ENCODE measurements around the gene CHAD.

Gene CHAD

DNA sequence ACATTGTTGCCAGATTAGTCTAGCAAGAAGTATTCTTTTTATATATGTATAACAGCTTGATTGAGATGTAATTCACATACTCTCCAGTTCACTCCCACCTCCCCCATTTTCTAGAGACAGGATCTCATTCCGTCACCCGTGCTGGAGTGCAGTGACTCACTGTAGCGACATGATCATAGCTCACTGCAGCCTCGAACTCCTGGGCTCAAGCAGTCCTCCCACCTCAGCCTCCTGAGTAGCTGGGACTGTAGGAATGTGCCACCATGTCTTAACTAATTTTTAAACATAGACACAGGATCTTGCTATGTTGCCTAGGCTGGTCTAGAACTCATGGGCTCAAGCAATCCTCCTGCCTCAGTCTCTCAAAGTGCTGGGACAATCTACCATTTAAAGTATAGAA lies 6.7 kb upstream of the CHAD start:
- TF ChIP-seq, protein P1, sequence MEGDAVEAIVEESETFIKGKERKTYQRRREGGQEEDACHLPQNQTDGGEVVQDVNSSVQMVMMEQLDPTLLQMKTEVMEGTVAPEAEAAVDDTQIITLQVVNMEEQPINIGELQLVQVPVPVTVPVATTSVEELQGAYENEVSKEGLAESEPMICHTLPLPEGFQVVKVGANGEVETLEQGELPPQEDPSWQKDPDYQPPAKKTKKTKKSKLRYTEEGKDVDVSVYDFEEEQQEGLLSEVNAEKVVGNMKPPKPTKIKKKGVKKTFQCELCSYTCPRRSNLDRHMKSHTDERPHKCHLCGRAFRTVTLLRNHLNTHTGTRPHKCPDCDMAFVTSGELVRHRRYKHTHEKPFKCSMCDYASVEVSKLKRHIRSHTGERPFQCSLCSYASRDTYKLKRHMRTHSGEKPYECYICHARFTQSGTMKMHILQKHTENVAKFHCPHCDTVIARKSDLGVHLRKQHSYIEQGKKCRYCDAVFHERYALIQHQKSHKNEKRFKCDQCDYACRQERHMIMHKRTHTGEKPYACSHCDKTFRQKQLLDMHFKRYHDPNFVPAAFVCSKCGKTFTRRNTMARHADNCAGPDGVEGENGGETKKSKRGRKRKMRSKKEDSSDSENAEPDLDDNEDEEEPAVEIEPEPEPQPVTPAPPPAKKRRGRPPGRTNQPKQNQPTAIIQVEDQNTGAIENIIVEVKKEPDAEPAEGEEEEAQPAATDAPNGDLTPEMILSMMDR (IDR thresholded peaks at IDR 0.05): no peak

DNA sequence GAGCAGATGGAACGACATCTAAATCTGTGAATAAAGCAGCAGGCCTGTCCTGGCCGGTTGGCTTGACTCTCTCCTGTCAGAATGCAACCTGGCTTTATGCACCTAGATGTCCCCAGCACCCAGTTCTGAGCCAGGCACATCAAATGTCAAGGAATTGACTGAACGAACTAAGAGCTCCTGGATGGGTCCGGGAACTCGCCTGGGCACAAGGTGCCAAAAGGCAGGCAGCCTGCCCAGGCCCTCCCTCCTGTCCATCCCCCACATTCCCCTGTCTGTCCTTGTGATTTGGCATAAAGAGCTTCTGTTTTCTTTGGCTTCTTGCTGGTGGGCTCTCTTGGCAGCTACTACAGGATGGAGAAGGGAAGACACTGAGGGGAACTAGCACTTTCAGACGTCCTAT lies 5.8 kb upstream of the CHAD start:
- TF ChIP-seq, protein P1 (IDR thresholded peaks at IDR 0.05): no peak

DNA sequence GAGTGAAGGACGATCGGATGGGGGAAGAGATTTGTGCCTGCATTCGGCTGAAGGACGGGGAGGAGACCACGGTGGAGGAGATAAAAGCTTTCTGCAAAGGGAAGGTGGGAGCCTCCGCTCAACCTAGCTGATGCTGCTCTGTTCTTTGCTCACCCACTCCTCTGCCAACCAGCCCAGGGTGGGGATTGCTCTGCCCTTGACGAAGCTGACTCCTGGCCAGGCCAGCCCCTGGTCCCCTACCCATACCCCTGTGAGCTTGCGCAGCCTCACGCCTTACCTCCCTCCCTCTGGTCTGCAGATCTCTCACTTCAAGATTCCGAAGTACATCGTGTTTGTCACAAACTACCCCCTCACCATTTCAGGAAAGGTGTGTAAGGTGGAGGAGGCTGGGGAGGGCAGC lies 5.2 kb upstream of the CHAD start:
- TF ChIP-seq, protein P1 (IDR thresholded peaks at IDR 0.05): no peak

DNA sequence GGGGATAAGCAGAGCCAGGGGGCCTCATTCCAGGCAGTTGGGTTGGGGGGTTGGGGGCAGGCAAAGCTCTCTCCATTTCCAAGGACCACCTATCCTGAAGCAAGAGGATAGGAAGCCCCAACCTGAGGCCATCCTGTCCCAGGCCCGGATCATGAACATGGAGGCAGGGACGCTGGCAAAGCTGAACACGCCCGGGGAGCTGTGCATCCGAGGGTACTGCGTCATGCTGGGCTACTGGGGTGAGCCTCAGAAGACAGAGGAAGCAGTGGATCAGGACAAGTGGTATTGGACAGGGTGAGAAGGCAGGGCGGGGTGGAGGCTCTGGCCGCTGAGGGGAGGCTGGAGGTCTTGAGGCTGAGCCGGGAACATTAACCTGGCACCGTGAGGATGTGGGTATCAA lies 3.6 kb upstream of the CHAD start:
- TF ChIP-seq, protein P1 (IDR thresholded peaks at IDR 0.05): no peak

DNA sequence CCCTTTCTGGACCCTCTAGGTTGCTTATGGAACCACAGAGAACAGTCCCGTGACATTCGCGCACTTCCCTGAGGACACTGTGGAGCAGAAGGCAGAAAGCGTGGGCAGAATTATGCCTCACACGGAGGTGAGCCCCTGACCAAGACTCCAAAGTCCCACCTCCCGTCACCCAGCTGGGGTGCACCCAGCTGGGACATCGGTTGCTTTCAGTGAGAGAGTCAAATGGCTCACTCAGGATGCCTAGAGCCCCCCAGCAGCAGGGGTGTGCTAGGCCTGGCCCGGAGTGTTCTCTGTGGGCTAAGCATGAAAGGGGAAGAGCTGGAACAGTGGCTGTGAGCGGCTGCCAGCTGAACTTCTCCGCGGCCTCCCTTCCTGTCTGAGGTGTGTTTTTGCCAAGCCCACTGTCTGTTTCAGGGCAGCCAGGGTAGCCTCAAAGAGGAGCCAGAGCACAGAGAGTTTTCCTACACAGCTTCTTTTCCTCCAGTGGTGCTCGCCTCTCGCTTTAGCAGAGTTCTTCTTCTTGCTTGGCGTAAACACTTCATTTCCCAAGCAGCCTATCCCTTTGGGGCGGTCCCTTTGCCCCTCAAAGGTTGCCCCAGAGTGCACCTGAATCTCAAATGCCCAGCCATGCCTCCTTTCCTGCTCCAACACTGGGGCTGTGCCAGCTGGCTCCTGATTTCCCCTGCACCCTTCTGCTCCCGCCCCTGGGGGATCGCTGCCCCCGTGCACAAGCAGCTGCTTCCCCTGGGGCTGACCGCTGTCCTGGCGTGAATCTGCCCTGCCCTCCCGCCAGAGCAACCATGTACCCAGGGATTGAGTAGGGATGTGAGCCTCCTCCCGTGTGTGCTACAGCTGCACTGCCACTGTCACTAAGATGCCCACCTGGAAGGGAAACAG lies 2.6 kb upstream of the CHAD start:
- TF ChIP-seq, protein P1 (IDR thresholded peaks at IDR 0.05): no peak

DNA sequence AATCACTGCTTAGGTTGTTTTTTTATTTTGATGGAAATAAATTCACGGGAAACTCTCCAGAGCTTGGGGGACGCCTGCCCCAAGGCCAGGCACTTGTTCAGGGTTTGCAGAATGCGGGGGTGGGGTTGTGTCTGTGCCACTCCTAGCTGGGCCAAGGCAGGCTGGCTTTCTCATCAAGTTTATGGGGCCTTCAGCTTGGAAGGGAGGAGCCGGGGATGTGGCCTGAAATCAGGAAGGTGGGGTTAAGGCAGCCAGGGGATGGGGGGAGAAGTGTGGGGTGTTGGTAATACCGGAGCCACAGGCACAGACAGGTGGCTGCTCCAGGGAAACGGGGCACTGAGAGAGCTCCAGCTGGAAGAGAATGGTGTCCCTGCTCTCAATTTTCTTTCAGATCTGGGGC lies 1.7 kb upstream of the CHAD start:
- TF ChIP-seq, protein P1 (IDR thresholded peaks at IDR 0.05): no peak

DNA sequence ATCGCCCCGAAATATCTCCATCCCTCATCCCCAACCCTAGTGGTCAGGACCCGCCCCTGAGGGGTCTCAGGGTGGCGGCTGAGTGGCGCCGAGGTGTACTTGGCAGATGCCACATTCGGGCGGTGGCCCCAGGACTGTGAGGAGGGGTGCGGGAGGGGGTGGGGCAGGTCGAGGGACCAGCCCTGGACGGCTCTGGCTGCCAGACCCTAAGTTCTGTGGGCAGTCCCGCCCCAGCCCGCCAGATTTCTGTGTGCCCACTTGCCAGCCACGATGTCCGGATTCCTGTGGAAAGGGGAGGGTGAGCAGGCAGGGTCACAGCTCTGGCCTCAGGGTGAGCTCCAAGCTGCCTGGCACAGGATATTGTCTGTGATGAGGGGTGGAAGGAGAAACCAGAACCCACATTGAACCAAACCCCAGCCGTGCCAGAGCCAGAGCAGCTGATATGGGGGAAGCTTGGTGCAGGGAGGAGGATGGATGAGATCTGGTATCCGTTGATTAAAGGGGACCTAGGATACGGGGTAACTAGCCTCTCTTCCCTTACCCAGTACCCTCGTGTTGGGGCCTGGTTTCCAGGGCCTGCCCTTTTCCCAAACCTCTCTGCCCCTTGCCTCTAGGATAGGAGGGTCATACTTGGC lies 1.1 kb upstream of the CHAD start:
- TF ChIP-seq, protein P1 (IDR thresholded peaks at IDR 0.05): no peak

Measured in LNCAP (cell line).